IMR-90 (cell line): Measurements from ENCODE around the gene MYO7B. TPM values are rescaled to one million over a fixed set of nuclear protein-coding genes. Genes with fewer than 3 reads are reported as not detected.

ENCODE experiments used
- ATAC-seq: fragments of 200-7000 bp; cut with Tn5 transposase; 2 replicates; pipeline ENCODE4 v1.9.1; 2020; ENCODE audit warnings: low read depth, mild to moderate bottlenecking, moderate library complexity
- BruUV-seq: library from RNA; stranded (reverse); fragments of 400-500 nt; replicated peaks from 2 replicates; lab custom pipeline; 2021; lab: Mats Ljungman, UMichigan
- CTCF ChIA-PET: fragments of 300-600 bp; formaldehyde crosslinking; extraction: SDS; loops from one replicate; lab custom pipeline; 2021; ENCODE audit warnings: antibody characterized with exemption; lab: Yijun Ruan, JAX
- POLR2A ChIA-PET: fragments of 300-600 bp; sonication (Branson Sonifier 250); formaldehyde crosslinking; loops from one replicate; lab custom pipeline; 2022; ENCODE audit warnings: antibody characterized with exemption; ENCODE audit not compliant: unreplicated experiment; lab: Charles Lee
- DNase-seq: peaks from one replicate; pipeline ENCODE4 v3.0.0; 2013
- H2AFZ ChIP-seq: replicated peaks from 2 replicates; pipeline ENCODE3; 2013; ENCODE audit warnings: low read length, mild to moderate bottlenecking; ENCODE audit not compliant: poor library complexity
- H2AK5ac ChIP-seq: 2 replicates; pipeline ENCODE4 v1.6.1; 2013; ENCODE audit warnings: low read depth, low read length, inconsistent platforms
- H2AK9ac ChIP-seq: replicated peaks from 2 replicates; pipeline ENCODE3; 2013; ENCODE audit warnings: mild to moderate bottlenecking, low read depth, low read length, moderate library complexity; ENCODE audit not compliant: poor library complexity
- H2BK120ac ChIP-seq: 2 replicates; pipeline ENCODE4 v1.6.1; 2013; ENCODE audit warnings: low read depth, low read length, inconsistent platforms
- H2BK15ac ChIP-seq: 3 replicates; pipeline ENCODE4 v1.6.1; 2013; ENCODE audit warnings: low read depth, low read length, inconsistent platforms
- H2BK20ac ChIP-seq: 2 replicates; pipeline ENCODE4 v1.6.1; 2013; ENCODE audit warnings: low read depth, mild to moderate bottlenecking, inconsistent platforms, low read length, moderate library complexity
- H2BK5ac ChIP-seq: 2 replicates; pipeline ENCODE4 v1.6.1; 2013; ENCODE audit warnings: mild to moderate bottlenecking, low read depth, low read length, inconsistent platforms; ENCODE audit not compliant: poor library complexity, severe bottlenecking
- H3K14ac ChIP-seq: replicated peaks from 2 replicates; pipeline ENCODE4 v1.6.1; 2013; ENCODE audit warnings: low read depth, low read length, inconsistent platforms
- H3K18ac ChIP-seq: 2 replicates; pipeline ENCODE4 v1.6.1; 2013; ENCODE audit warnings: low read depth, low read length, control low read depth
- H3K23ac ChIP-seq: 2 replicates; pipeline ENCODE4 v1.6.1; 2013; ENCODE audit warnings: low read depth, low read length, inconsistent platforms
- H3K27ac ChIP-seq: 2 replicates; pipeline ENCODE4 v1.5.1; 2013; ENCODE audit warnings: mild to moderate bottlenecking, control low read depth, low read length; ENCODE audit not compliant: insufficient read depth
- H3K27me3 ChIP-seq: 2 replicates; pipeline ENCODE4 v1.6.1; 2013; ENCODE audit warnings: low read length; ENCODE audit not compliant: control insufficient read depth, insufficient read depth
- H3K36me3 ChIP-seq: 2 replicates; pipeline ENCODE4 v1.6.1; 2013; ENCODE audit warnings: low read length, mixed read lengths; ENCODE audit not compliant: control insufficient read depth, insufficient read depth
- H3K4ac ChIP-seq: 2 replicates; pipeline ENCODE4 v1.6.1; 2013; ENCODE audit warnings: low read depth, low read length, inconsistent platforms
- H3K4me1 ChIP-seq: 2 replicates; pipeline ENCODE4 v1.6.1; 2013; ENCODE audit warnings: low read length, mixed read lengths; ENCODE audit not compliant: control insufficient read depth, insufficient read depth
- H3K4me2 ChIP-seq: 2 replicates; pipeline ENCODE4 v1.6.1; 2013; ENCODE audit warnings: low read depth, mild to moderate bottlenecking, control low read depth, low read length, moderate library complexity
- H3K4me3 ChIP-seq: 2 replicates; pipeline ENCODE4 v1.5.1; 2013; ENCODE audit warnings: low read depth, mild to moderate bottlenecking, control low read depth, low read length, moderate library complexity; ENCODE audit not compliant: insufficient read depth
- H3K56ac ChIP-seq: 2 replicates; pipeline ENCODE4 v1.6.1; 2013; ENCODE audit warnings: low read length, inconsistent platforms; ENCODE audit not compliant: insufficient read depth; ENCODE audit errors: extremely low read depth
- H3K79me1 ChIP-seq, 2 experiments: 2 replicates each; pipeline ENCODE4 v1.6.1; 2013; ENCODE audit warnings: low read length in 2 of 2, inconsistent platforms in 1 of 2, low read depth in 1 of 2
- H3K9ac ChIP-seq: 2 replicates; pipeline ENCODE4 v1.6.1; 2013; ENCODE audit warnings: low read depth, low read length, control low read depth
- H3K9me1 ChIP-seq: 2 replicates; pipeline ENCODE4 v1.6.1; 2013; ENCODE audit warnings: low read length, inconsistent platforms; ENCODE audit not compliant: insufficient read depth
- H3K9me3 ChIP-seq: 2 replicates; pipeline ENCODE4 v1.6.1; 2013; ENCODE audit warnings: low read length; ENCODE audit not compliant: control insufficient read depth, insufficient read depth
- H4K20me1 ChIP-seq: 2 replicates; pipeline ENCODE4 v1.6.1; 2013; ENCODE audit warnings: low read length, inconsistent platforms; ENCODE audit not compliant: insufficient read depth
- H4K5ac ChIP-seq: 2 replicates; pipeline ENCODE4 v1.6.1; 2013; ENCODE audit warnings: mild to moderate bottlenecking, low read depth, low read length, control low read depth
- H4K8ac ChIP-seq, 2 experiments: 2 replicates each; pipeline ENCODE4 v1.6.1; 2013; ENCODE audit warnings: low read depth in 2 of 2, low read length in 2 of 2, control low read depth in 1 of 2, inconsistent platforms in 1 of 2
- H4K91ac ChIP-seq: 2 replicates; pipeline ENCODE4 v1.6.1; 2013; ENCODE audit warnings: low read depth, low read length, inconsistent platforms; ENCODE audit not compliant: insufficient read depth
- ELK1 ChIP-seq: fragments of 150-350 bp; IDR thresholded peaks from 2 replicates; pipeline ENCODE4 v1.6.1; 2016; ENCODE audit warnings: low read depth, mild to moderate bottlenecking, low read length, moderate library complexity, borderline replicate concordance
- MAFK ChIP-seq: IDR thresholded peaks from 2 replicates; pipeline ENCODE4 v1.6.1; 2012; ENCODE audit warnings: low read depth, low read length, improper control_type of control experiment
- RAD21 ChIP-seq: IDR thresholded peaks from 2 replicates; pipeline ENCODE4 v1.6.1; 2012; ENCODE audit warnings: low read length, improper control_type of control experiment
- RCOR1 ChIP-seq: IDR thresholded peaks from 2 replicates; pipeline ENCODE4 v1.6.1; 2012; ENCODE audit warnings: mild to moderate bottlenecking, low read length, improper control_type of control experiment; ENCODE audit not compliant: insufficient replicate concordance
- WGBS, 2 experiments: methylation state at CpG; one replicate each; pipeline versions ENCODE4 v1.1.5 to v1.1.7; 2013; ENCODE audit warnings: missing lambda C conversion rate in 2 of 2; ENCODE audit not compliant: insufficient read length in 1 of 2; ENCODE audit errors: extremely low coverage in 2 of 2; 5-methylcytosine and 5-hydroxymethylcytosine counted together
- dilution Hi-C: fragments of 300-500 bp; cut with HindIII; formaldehyde crosslinking; loops from one replicate; pipeline ENCODE4 v1.14.3; 2018; ENCODE audit warnings: low sequenced_read_pairs; ENCODE audit not compliant: unreplicated experiment
- in situ Hi-C: fragments of 300-500 bp; cut with MboI; formaldehyde crosslinking; loops from 3 replicates; pipeline ENCODE4 v1.14.3; 2019; ENCODE audit warnings: low sequenced_read_pairs, inconsistent platforms, mixed read lengths
- intact Hi-C: fragments of 100-400 bp; cut with micrococcal nuclease; formaldehyde crosslinking; loops from 2 replicates; pipeline ENCODE4 v1.10.0; 2022
- polyA plus RNA-seq, 3 experiments: library from polyadenylated mRNA; depleted of rRNA; stranded (reverse); fragments of >200 nt; gene quantifications; 2 replicates each; pipeline ENCODE4 v1.2.3, GENCODE V29; 2012; ENCODE audit warnings: low replicate concordance in 1 of 3
- total RNA-seq: library from RNA; depleted of rRNA; stranded (reverse); fragments of >200 nt; gene quantifications from 2 replicates; pipeline ENCODE4 v1.2.3, GENCODE V29; 2012

Gene MYO7B
- total and polyA plus RNA-seq, 2 of the 4 experiments (the other 2 are of a cell fraction): 0.18 to 0.46 TPM

GRCh38 chr2:127485694-127486071 is 49.8 kb upstream of the MYO7B start:
- Histone ChIP-seq H2BK120ac (no peak overlapping the region), H3K4me2 (no peak overlapping the region), H4K20me1 (no peaks in the 10 kb centered on the region; the same call in 1 of the 2 replicates), H3K23ac (no peak overlapping the region), H2BK5ac (no peak overlapping the region), H3K9me1 (peaks cover 9% of the 10 kb centered on the region; the same call in 1 of the 2 replicates), H3K14ac (no peak overlapping the region), H3K9me3 (no peaks in the 10 kb centered on the region), H3K27me3 (no peaks in the 10 kb centered on the region), H3K4ac (no peak overlapping the region), H3K79me1 (peaks cover 14 to 32% of the 10 kb centered on the region in 2 experiments; a peak in 3 of 4 replicates), H4K5ac (no peak overlapping the region), H3K27ac (no peak overlapping the region), H3K36me3 (peaks cover 61% of the 10 kb centered on the region), H3K9ac (no peak overlapping the region), H2AK5ac (no peak overlapping the region), H2BK20ac (no peak overlapping the region), H4K8ac (no peak overlapping the region), H2AK9ac (no peak overlapping the region), H3K4me3 (no peak overlapping the region), H3K18ac (no peak overlapping the region), H3K56ac (no peak overlapping the region), H2AFZ (no peak overlapping the region), H3K4me1 (peaks cover 6% of the 10 kb centered on the region; the same call in 1 of the 2 replicates), H4K91ac (no peak overlapping the region), H2BK15ac (no peak overlapping the region)
- TF ChIP-seq ELK1 (no peak), MAFK (no peak), RCOR1 (no peak), RAD21 (no peak)
- WGBS, 2 experiments: 100% methylated on average over 1 of the region's 5 CpGs; no CpG with 5 or more reads in 1 of the 2 experiments
- ChIA-PET CTCF (no interaction called here), POLR2A (no interaction called here)
- intact Hi-C loops (no loop called here), in situ Hi-C loops (no loop called here), dilution Hi-C loops (no loop called here)
- ATAC-seq (no peak), DNase-seq (no peak)
- BruUV-seq: no TSS peak
